ENCODE results near the gene KRTAP1-3.

GRCh38 chr17:41061964-41062363 is 27.3 kb upstream of the KRTAP1-3 start:
- TF ChIP-seq CTCF (IDR thresholded peaks at IDR 0.05): no peak
- no peak for TF ChIP-seq POLR2A (IDR thresholded peaks at IDR 0.05)
- TF ChIP-seq POLR2AphosphoS5 (IDR thresholded peaks at IDR 0.05): no peak

All from breast epithelium (tissue), 3 donors.